ENCODE measurements around the gene MAPK8. TPM values are rescaled to one million over a fixed set of nuclear protein-coding genes. Genes with fewer than 3 reads are reported as not detected.

The MAPK8 gene
- total RNA-seq, 1 donor: 39.1 TPM

- no peak for DNase-seq (ENCODE audit: low read depth)
- H3K4me3 ChIP-seq (ENCODE audit: low read depth, low read length): no peak overlapping the region
- no peak for TF ChIP-seq CTCF (IDR thresholded peaks at IDR 0.05; ENCODE audit: insufficient read depth, low read length)
Measured at GRCh38 chr10:48410503-48410902, 104.0 kb downstream of the MAPK8 start.

- H3K4me3 ChIP-seq (ENCODE audit: low read depth, low read length): no peak overlapping the region
- no peak for DNase-seq (ENCODE audit: low read depth)
- no peak for TF ChIP-seq CTCF (IDR thresholded peaks at IDR 0.05; ENCODE audit: insufficient read depth, low read length)
Measured at GRCh38 chr10:48411510-48411909, 105.0 kb downstream of the MAPK8 start.

GRCh38 chr10:48412081-48412480 lies 105.6 kb downstream of the MAPK8 start:
- DNase-seq (ENCODE audit: low read depth): no peak
- TF ChIP-seq CTCF (IDR thresholded peaks at IDR 0.05; ENCODE audit: insufficient read depth, low read length): no peak
- no peak overlapping the region for H3K4me3 ChIP-seq (ENCODE audit: low read depth, low read length)

- H3K4me3 ChIP-seq (ENCODE audit: low read depth, low read length): no peak overlapping the region
- DNase-seq (ENCODE audit: low read depth): no peak
- TF ChIP-seq CTCF (IDR thresholded peaks at IDR 0.05; ENCODE audit: insufficient read depth, low read length): no peak
Measured at GRCh38 chr10:48412933-48413332, 106.5 kb downstream of the MAPK8 start.

- TF ChIP-seq CTCF (IDR thresholded peaks at IDR 0.05; ENCODE audit: insufficient read depth, low read length): no peak
- no peak overlapping the region for H3K4me3 ChIP-seq (ENCODE audit: low read depth, low read length)
- no peak for DNase-seq (ENCODE audit: low read depth)
Measured at GRCh38 chr10:48414160-48414559, 107.7 kb downstream of the MAPK8 start.

GRCh38 chr10:48414778-48415177 lies 108.3 kb downstream of the MAPK8 start:
- peak; percentile 33 for DNase-seq (ENCODE audit: low read depth)
- no peak overlapping the region for H3K4me3 ChIP-seq (ENCODE audit: low read depth, low read length)
- TF ChIP-seq CTCF (IDR thresholded peaks at IDR 0.05; ENCODE audit: insufficient read depth, low read length): no peak

- DNase-seq (ENCODE audit: low read depth): no peak
- no peak overlapping the region for H3K4me3 ChIP-seq (ENCODE audit: low read depth, low read length)
- TF ChIP-seq CTCF (IDR thresholded peaks at IDR 0.05; ENCODE audit: insufficient read depth, low read length): no peak
Measured at GRCh38 chr10:48416584-48417232, 110.2 kb downstream of the MAPK8 start.

All from fibroblast of the aortic adventitia (primary cell).